Measurements from ENCODE around the gene TCAP.
A peak's percentile ranks its signal among the peaks of the same experiment; 100 is the strongest.

The TCAP gene

DNA sequence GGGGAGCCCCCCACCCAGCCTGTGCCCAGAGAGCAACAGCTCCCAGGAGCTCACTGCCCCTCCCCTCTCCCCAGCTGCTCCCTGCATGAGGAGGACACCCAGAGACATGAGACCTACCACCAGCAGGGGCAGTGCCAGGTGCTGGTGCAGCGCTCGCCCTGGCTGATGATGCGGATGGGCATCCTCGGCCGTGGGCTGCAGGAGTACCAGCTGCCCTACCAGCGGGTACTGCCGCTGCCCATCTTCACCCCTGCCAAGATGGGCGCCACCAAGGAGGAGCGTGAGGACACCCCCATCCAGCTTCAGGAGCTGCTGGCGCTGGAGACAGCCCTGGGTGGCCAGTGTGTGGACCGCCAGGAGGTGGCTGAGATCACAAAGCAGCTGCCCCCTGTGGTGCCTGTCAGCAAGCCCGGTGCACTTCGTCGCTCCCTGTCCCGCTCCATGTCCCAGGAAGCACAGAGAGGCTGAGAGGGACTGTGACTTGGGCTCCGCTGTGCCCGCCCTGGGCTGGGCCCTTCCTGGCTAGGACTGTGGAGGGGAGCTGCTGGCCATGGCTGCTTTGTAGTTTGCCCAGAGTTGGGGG is 584 bp downstream of the TCAP start:
- TF ChIP-seq, protein P1, sequence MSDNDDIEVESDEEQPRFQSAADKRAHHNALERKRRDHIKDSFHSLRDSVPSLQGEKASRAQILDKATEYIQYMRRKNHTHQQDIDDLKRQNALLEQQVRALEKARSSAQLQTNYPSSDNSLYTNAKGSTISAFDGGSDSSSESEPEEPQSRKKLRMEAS (IDR thresholded peaks at IDR 0.05): no peak
- TF ChIP-seq ZBTB7A (IDR thresholded peaks at IDR 0.05; ENCODE audit: low read depth): no peak
- TF ChIP-seq TEAD4 (IDR thresholded peaks at IDR 0.05): no peak
- TF ChIP-seq, protein P2, sequence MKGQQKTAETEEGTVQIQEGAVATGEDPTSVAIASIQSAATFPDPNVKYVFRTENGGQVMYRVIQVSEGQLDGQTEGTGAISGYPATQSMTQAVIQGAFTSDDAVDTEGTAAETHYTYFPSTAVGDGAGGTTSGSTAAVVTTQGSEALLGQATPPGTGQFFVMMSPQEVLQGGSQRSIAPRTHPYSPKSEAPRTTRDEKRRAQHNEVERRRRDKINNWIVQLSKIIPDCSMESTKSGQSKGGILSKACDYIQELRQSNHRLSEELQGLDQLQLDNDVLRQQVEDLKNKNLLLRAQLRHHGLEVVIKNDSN (IDR thresholded peaks at IDR 0.05): no peak
- TF ChIP-seq TCF12 (IDR thresholded peaks at IDR 0.05; ENCODE audit: low read depth): no peak
- no peak for TF ChIP-seq FOXM1 (IDR thresholded peaks at IDR 0.05; ENCODE audit: borderline replicate concordance, low read depth)
- no peak for TF ChIP-seq RAD21 (IDR thresholded peaks at IDR 0.05; ENCODE audit: low read depth)
- no peak for TF ChIP-seq EP300 (IDR thresholded peaks at IDR 0.05; ENCODE audit: borderline replicate concordance)
- TF ChIP-seq, protein P3, sequence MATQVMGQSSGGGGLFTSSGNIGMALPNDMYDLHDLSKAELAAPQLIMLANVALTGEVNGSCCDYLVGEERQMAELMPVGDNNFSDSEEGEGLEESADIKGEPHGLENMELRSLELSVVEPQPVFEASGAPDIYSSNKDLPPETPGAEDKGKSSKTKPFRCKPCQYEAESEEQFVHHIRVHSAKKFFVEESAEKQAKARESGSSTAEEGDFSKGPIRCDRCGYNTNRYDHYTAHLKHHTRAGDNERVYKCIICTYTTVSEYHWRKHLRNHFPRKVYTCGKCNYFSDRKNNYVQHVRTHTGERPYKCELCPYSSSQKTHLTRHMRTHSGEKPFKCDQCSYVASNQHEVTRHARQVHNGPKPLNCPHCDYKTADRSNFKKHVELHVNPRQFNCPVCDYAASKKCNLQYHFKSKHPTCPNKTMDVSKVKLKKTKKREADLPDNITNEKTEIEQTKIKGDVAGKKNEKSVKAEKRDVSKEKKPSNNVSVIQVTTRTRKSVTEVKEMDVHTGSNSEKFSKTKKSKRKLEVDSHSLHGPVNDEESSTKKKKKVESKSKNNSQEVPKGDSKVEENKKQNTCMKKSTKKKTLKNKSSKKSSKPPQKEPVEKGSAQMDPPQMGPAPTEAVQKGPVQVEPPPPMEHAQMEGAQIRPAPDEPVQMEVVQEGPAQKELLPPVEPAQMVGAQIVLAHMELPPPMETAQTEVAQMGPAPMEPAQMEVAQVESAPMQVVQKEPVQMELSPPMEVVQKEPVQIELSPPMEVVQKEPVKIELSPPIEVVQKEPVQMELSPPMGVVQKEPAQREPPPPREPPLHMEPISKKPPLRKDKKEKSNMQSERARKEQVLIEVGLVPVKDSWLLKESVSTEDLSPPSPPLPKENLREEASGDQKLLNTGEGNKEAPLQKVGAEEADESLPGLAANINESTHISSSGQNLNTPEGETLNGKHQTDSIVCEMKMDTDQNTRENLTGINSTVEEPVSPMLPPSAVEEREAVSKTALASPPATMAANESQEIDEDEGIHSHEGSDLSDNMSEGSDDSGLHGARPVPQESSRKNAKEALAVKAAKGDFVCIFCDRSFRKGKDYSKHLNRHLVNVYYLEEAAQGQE (IDR thresholded peaks at IDR 0.05; ENCODE audit: low read depth): no peak
- TF ChIP-seq TAF1 (IDR thresholded peaks at IDR 0.05; ENCODE audit: low read depth): no peak
- TF ChIP-seq CREB1 (IDR thresholded peaks at IDR 0.05; ENCODE audit: low read depth): no peak
- TF ChIP-seq CEBPB (IDR thresholded peaks at IDR 0.05): no peak
- no peak for TF ChIP-seq NFIC (IDR thresholded peaks at IDR 0.05)
- TF ChIP-seq YY1 (IDR thresholded peaks at IDR 0.05; ENCODE audit: low read depth): no peak
- no peak for TF ChIP-seq EGR1 (IDR thresholded peaks at IDR 0.05)

DNA sequence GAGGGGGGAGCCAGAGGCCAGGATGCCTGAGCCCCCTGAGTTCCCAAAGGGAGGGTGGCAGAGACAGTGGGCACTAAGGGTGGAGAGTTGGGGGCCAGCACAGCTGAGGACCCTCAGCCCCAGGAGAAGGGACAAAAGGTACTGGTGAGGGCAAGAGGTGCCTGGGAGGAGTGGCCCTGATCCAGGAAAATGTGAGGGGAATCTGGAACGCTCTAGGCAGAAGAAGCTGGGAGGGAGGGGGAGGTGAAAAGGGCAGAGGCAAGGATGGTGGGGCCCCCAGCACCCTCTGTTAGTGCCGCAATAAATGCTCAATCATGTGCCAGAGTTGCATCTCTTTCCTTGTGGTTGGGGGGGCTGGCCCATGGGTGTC is 1.1 kb downstream of the TCAP start:
- TF ChIP-seq EP300 (IDR thresholded peaks at IDR 0.05; ENCODE audit: borderline replicate concordance) (no peak), RAD21 (IDR thresholded peaks at IDR 0.05; ENCODE audit: low read depth) (no peak)

DNA sequence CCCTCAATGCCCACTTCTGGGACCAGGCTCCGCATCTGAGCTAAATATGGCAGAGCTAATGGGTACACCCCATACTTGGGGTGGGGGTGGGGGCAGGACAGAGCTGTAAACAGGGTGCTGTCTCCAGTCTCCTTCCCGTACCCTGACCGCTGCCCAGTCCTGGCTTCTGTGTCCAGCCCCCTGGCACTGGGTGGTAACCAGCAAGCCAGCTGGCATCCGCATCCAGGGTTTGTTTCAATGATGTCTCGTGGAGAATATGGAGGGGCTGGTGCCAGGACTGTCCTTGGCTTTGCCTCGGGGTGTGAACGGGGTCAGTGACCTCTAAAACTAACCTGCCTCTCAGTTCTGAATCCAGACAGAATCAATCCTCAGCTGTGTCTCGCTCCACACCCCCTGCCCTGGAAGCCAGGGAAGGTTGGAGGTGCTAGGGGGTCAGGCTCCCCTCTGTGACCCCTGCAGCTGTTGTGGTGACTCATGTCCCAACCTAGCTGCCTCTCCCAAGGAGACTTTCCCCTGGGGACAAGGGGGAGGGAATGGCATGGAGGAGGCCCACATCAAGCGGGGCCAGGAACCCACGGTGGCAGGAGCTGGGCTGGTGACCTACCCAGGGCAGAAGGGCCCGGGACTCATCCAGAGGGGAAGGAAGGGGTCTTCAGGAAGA is 1.6 kb downstream of the TCAP start:
- TF ChIP-seq TCF12 (IDR thresholded peaks at IDR 0.05; ENCODE audit: low read depth) (0 out of 2 replicates have a peak, but pooled peaks have one; percentile 23), ZBTB7A (IDR thresholded peaks at IDR 0.05; ENCODE audit: low read depth) (no peak; the same call in 1 of the 2 replicates), NFIC (IDR thresholded peaks at IDR 0.05) (no peak), CEBPB (IDR thresholded peaks at IDR 0.05) (no peak), RAD21 (IDR thresholded peaks at IDR 0.05; ENCODE audit: low read depth) (no peak), CREB1 (IDR thresholded peaks at IDR 0.05; ENCODE audit: low read depth) (no peak), YY1 (IDR thresholded peaks at IDR 0.05; ENCODE audit: low read depth) (no peak), EGR1 (IDR thresholded peaks at IDR 0.05) (no peak), EP300 (IDR thresholded peaks at IDR 0.05; ENCODE audit: borderline replicate concordance) (peak; percentile 22; the same call in 1 of the 2 replicates), FOXM1 (IDR thresholded peaks at IDR 0.05; ENCODE audit: borderline replicate concordance, low read depth) (no peak), TAF1 (IDR thresholded peaks at IDR 0.05; ENCODE audit: low read depth) (no peak), TEAD4 (IDR thresholded peaks at IDR 0.05) (no peak)
- TF ChIP-seq, protein P1 (IDR thresholded peaks at IDR 0.05): no peak
- TF ChIP-seq, protein P2 (IDR thresholded peaks at IDR 0.05): no peak
- TF ChIP-seq, protein P3 (IDR thresholded peaks at IDR 0.05; ENCODE audit: low read depth): no peak

DNA sequence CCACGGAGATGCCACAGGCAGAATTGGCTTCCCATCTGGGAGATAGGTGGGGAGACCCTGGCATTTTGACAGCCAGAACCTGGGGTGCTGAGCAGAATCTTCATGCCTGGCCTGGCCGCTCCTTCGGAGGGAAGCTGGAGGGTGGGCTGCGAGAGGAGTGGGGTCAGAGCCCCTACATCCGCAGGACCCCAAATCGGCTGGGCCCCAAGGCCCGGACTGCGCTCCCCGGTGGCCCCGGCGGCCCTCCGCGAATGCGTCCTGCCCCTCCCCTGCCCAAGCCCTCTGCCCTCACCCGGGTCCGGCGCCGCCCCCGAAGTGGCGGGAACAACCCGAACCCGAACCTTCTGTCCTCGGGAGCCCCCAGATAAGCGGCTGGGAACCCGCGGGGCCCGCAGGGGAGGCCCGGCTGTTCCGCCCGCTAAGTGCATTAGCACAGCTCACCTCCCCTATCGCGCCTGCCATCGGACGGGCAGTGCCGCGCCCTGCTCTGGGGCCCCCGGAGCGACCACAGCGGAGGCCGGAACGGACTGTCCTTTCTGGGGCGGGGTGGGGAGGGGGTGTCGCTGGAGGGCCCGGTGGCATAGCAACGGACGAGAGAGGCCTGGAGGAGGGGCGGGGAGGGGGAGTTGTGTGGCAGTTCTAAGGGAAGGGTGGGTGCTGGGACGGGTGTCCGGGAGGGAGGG is 2.3 kb downstream of the TCAP start:
- TF ChIP-seq NFIC (IDR thresholded peaks at IDR 0.05) (no peak), YY1 (IDR thresholded peaks at IDR 0.05; ENCODE audit: low read depth) (no peak), RAD21 (IDR thresholded peaks at IDR 0.05; ENCODE audit: low read depth) (no peak), FOXM1 (IDR thresholded peaks at IDR 0.05; ENCODE audit: borderline replicate concordance, low read depth) (no peak), TCF12 (IDR thresholded peaks at IDR 0.05; ENCODE audit: low read depth) (no peak), TAF1 (IDR thresholded peaks at IDR 0.05; ENCODE audit: low read depth) (no peak), CEBPB (IDR thresholded peaks at IDR 0.05) (no peak), ZBTB7A (IDR thresholded peaks at IDR 0.05; ENCODE audit: low read depth) (no peak), CREB1 (IDR thresholded peaks at IDR 0.05; ENCODE audit: low read depth) (no peak), TEAD4 (IDR thresholded peaks at IDR 0.05) (no peak)
- TF ChIP-seq, protein P3 (IDR thresholded peaks at IDR 0.05; ENCODE audit: low read depth): no peak
- TF ChIP-seq, protein P2 (IDR thresholded peaks at IDR 0.05): no peak
- TF ChIP-seq, protein P1 (IDR thresholded peaks at IDR 0.05): no peak
